LNCaP clone FGC (cell line): ENCODE data around the gene SV2C.

ENCODE experiments used
- DNase-seq: peaks from one replicate; pipeline ENCODE4 v3.0.0-alpha.2; 2011; ENCODE audit warnings: low read depth
- H3K4me3 ChIP-seq: 2 replicates; pipeline ENCODE4 v1.5.1; 2011; ENCODE audit warnings: mild to moderate bottlenecking, low read depth, low read length, control low read depth
- CTCF ChIP-seq: IDR thresholded peaks from 2 replicates; pipeline ENCODE4 v1.5.1; 2012; ENCODE audit warnings: mild to moderate bottlenecking; ENCODE audit not compliant: control insufficient read depth, insufficient read depth; ENCODE audit errors: extremely low read depth

The SV2C gene

GRCh38 chr5:76257225-76257833 lies 174.1 kb downstream of the SV2C start:
- no peak overlapping the region for H3K4me3 ChIP-seq
- no peak for DNase-seq
- TF ChIP-seq CTCF, result no peak

- no peak for DNase-seq
- no peak for TF ChIP-seq CTCF
- H3K4me3 ChIP-seq, result no peak overlapping the region
Measured at GRCh38 chr5:76257897-76258296, 174.7 kb downstream of the SV2C start.

- DNase-seq, result no peak
- no peak overlapping the region for H3K4me3 ChIP-seq
- TF ChIP-seq CTCF, result no peak
Measured at GRCh38 chr5:76264681-76265080, 181.5 kb downstream of the SV2C start.

GRCh38 chr5:76269259-76269931 lies 186.2 kb downstream of the SV2C start:
- TF ChIP-seq CTCF, result no peak
- no peak overlapping the region for H3K4me3 ChIP-seq
- DNase-seq, result no peak

GRCh38 chr5:76269932-76270610 lies 186.9 kb downstream of the SV2C start:
- TF ChIP-seq CTCF, result no peak
- no peak for DNase-seq
- H3K4me3 ChIP-seq, result no peak overlapping the region

GRCh38 chr5:76271836-76272235 lies 188.7 kb downstream of the SV2C start:
- DNase-seq, result no peak
- H3K4me3 ChIP-seq, result no peak overlapping the region
- TF ChIP-seq CTCF, result no peak
